Keratinocyte (primary cell): Measurements from ENCODE around the gene S100A11. TPM values are rescaled to one million over a fixed set of nuclear protein-coding genes. Genes with fewer than 3 reads are reported as not detected.

Experiments used
- DNase-seq: peaks from one replicate; pipeline ENCODE4 v3.0.0-alpha.2; 2011; ENCODE audit warnings: low read depth, missing footprints, low spot score
- FAIRE-seq: peaks from 2 replicates; lab custom pipeline; 2011; peaks lifted over from hg19 to GRCh38; lab: Jason Lieb, UNC
- H2AFZ ChIP-seq: 2 replicates; pipeline ENCODE4 v1.6.0; 2012; ENCODE audit warnings: low read length, control low read depth, inconsistent platforms; ENCODE audit not compliant: control insufficient read depth
- H3K27ac ChIP-seq: 2 replicates; pipeline ENCODE4 v1.5.1; 2011; ENCODE audit warnings: low read length; ENCODE audit not compliant: control insufficient read depth, insufficient read depth
- H3K27me3 ChIP-seq: 3 replicates; pipeline ENCODE4 v1.6.0; 2011; ENCODE audit warnings: low read length; ENCODE audit not compliant: control insufficient read depth, insufficient read depth; ENCODE audit errors: extremely low read depth
- H3K36me3 ChIP-seq, 2 experiments: 2 replicates in 1 of 2; 3 replicates in 1 of 2; pipeline ENCODE4 v1.5.1; 2011; ENCODE audit warnings: low read length in 2 of 2, mild to moderate bottlenecking in 1 of 2; ENCODE audit not compliant: control insufficient read depth in 2 of 2, insufficient read depth in 2 of 2; ENCODE audit errors: extremely low read depth in 1 of 2
- H3K4me1 ChIP-seq: 3 replicates; pipeline ENCODE4 v1.5.1; 2011; ENCODE audit warnings: low read length; ENCODE audit not compliant: control insufficient read depth, insufficient read depth; ENCODE audit errors: extremely low read depth
- H3K4me2 ChIP-seq: 3 replicates; pipeline ENCODE4 v1.6.0; 2011; ENCODE audit warnings: low read depth, low read length; ENCODE audit not compliant: control insufficient read depth, insufficient read depth; ENCODE audit errors: extremely low read depth
- H3K4me3 ChIP-seq, 3 experiments: fragments of 200-600 bp in 1 of 3; sonication (generic) in 1 of 3; 2 replicates in 2 of 3; 3 replicates in 1 of 3; pipeline ENCODE4 v1.5.1; 2011 to 2016; ENCODE audit warnings: low read length in 3 of 3, mild to moderate bottlenecking in 3 of 3, control low read depth in 2 of 3, inconsistent platforms in 1 of 3, low read depth in 1 of 3, mixed read lengths in 1 of 3, mixed run types in 1 of 3, moderate library complexity in 1 of 3; ENCODE audit not compliant: control insufficient read depth in 2 of 3, insufficient read depth in 2 of 3; ENCODE audit errors: extremely low read depth in 1 of 3
- H3K79me2 ChIP-seq: 2 replicates; pipeline ENCODE4 v1.6.0; 2012; ENCODE audit warnings: low read length; ENCODE audit not compliant: control insufficient read depth, insufficient read depth
- H3K9ac ChIP-seq: 3 replicates; pipeline ENCODE4 v1.6.0; 2011; ENCODE audit warnings: low read length; ENCODE audit not compliant: control insufficient read depth, insufficient read depth; ENCODE audit errors: extremely low read depth
- H3K9me1 ChIP-seq: 3 replicates; pipeline ENCODE4 v1.6.0; 2011; ENCODE audit warnings: low read length; ENCODE audit not compliant: control insufficient read depth, insufficient read depth; ENCODE audit errors: extremely low read depth
- H3K9me3 ChIP-seq: 2 replicates; pipeline ENCODE4 v1.5.1; 2012; ENCODE audit warnings: low read depth, low read length; ENCODE audit not compliant: control insufficient read depth
- H4K20me1 ChIP-seq: 3 replicates; pipeline ENCODE4 v1.6.0; 2011; ENCODE audit warnings: low read length; ENCODE audit not compliant: control insufficient read depth, insufficient read depth; ENCODE audit errors: extremely low read depth
- CTCF ChIP-seq, 3 experiments: IDR thresholded peaks in 1 of 3; conservative IDR thresholded peaks in 1 of 3; optimal IDR thresholded peaks in 1 of 3; 2 replicates in 2 of 3; 3 replicates in 1 of 3; pipeline versions ENCODE3 to v1.5.1; 2011; ENCODE audit warnings: low read length in 3 of 3, mild to moderate bottlenecking in 3 of 3, moderate library complexity in 2 of 3, control low read depth in 1 of 3, inconsistent platforms in 1 of 3; ENCODE audit not compliant: insufficient read depth in 2 of 3; ENCODE audit errors: extremely low read depth in 1 of 3
- EZH2 ChIP-seq: IDR thresholded peaks from one replicate; pipeline ENCODE4 v1.6.1; 2012; ENCODE audit warnings: inconsistent platforms, mild to moderate bottlenecking, low read length, moderate library complexity
- dilution Hi-C: fragments of 300-500 bp; cut with MboI; formaldehyde crosslinking; loops from one replicate; pipeline ENCODE4 v1.7.0; 2020; ENCODE audit warnings: low sequenced_read_pairs; ENCODE audit not compliant: extremely low pct_ligation_motif_present
- polyA plus RNA-seq, 5 experiments: library from polyadenylated mRNA; depleted of rRNA in 3 of 5; stranded (reverse) in 3 of 5; stranded (forward) in 1 of 5; unstranded in 1 of 5; fragments of >200 nt; gene quantifications; 1 replicate in 1 of 5; 2 replicates in 3 of 5; 3 replicates in 1 of 5; pipeline versions ENCODE4 v1.2.1 to v1.2.3, GENCODE V29; 2011 to 2012; ENCODE audit warnings: missing spikeins in 2 of 5, low read depth in 1 of 5, low replicate concordance in 1 of 5

Gene S100A11
- polyA plus RNA-seq, 1 donor (not counting 4 experiments of a cell fraction or from before 2014, with no cell fraction given) = 3,230 TPM

GRCh38 chr1:152026895-152027294 lies 9.9 kb downstream of the S100A11 start:
- dilution Hi-C loops = no loop called here
- no peaks in the 10 kb centered on the region for H3K27me3 ChIP-seq
- no peak overlapping the region for H3K4me3 ChIP-seq
- DNase-seq (no peak), FAIRE-seq (peak; percentile 36)
- H3K36me3 ChIP-seq = peaks cover 2 to 7% of the 10 kb centered on the region in 2 experiments
- no peaks in the 10 kb centered on the region for H3K9me1 ChIP-seq
- no peak overlapping the region for H3K9ac ChIP-seq
- peaks cover 53% of the 10 kb centered on the region for H3K4me1 ChIP-seq
- H3K9me3 ChIP-seq = no peaks in the 10 kb centered on the region
- H3K4me2 ChIP-seq = no peak overlapping the region
- H3K27ac ChIP-seq = no peak overlapping the region
- H2AFZ ChIP-seq = no peak overlapping the region
- TF ChIP-seq EZH2 (no peak), CTCF (optimal IDR thresholded peaks at IDR 0.05 in 1 of 3, IDR thresholded peaks at IDR 0.05 in 1 of 3, conservative IDR thresholded peaks at IDR 0.05 in 1 of 3; ENCODE audit: extremely low read depth in 1 of 3, insufficient read depth in 2 of 3, low read length in 3 of 3) (no peak)
- no peaks in the 10 kb centered on the region for H4K20me1 ChIP-seq
- no peaks in the 10 kb centered on the region for H3K79me2 ChIP-seq

GRCh38 chr1:152024223-152024622 lies 12.6 kb downstream of the S100A11 start:
- peak overlapping the region; percentile 73 for H3K9ac ChIP-seq
- peak overlapping the region; percentile 97 for H3K27ac ChIP-seq
- no peaks in the 10 kb centered on the region for H3K9me3 ChIP-seq
- DNase-seq = no peak
- peak overlapping the region; percentile 67 for H3K4me2 ChIP-seq
- H3K27me3 ChIP-seq = no peaks in the 10 kb centered on the region
- no peak overlapping the region for H2AFZ ChIP-seq
- TF ChIP-seq EZH2 (no peak), CTCF (optimal IDR thresholded peaks at IDR 0.05 in 1 of 3, IDR thresholded peaks at IDR 0.05 in 1 of 3, conservative IDR thresholded peaks at IDR 0.05 in 1 of 3; ENCODE audit: extremely low read depth in 1 of 3, insufficient read depth in 2 of 3, low read length in 3 of 3) (no peak)
- dilution Hi-C loops = no loop called here
- no peaks in the 10 kb centered on the region for H3K79me2 ChIP-seq
- peak; percentile 99 for FAIRE-seq
- H3K4me1 ChIP-seq = peaks cover 44% of the 10 kb centered on the region
- H3K36me3 ChIP-seq = no peaks in the 10 kb centered on the region
- no peaks in the 10 kb centered on the region for H3K9me1 ChIP-seq
- H3K4me3 ChIP-seq = peak overlapping the region in 2 of 3 experiments; percentile 42 to 44
- H4K20me1 ChIP-seq = no peaks in the 10 kb centered on the region
